GM21825 (cell line): ENCODE measurements around the gene TTLL7.

ENCODE experiments used
- ATAC-seq: cut with Tn5 transposase; IDR thresholded peaks from one replicate; pipeline ENCODE4 v1.9.1; 2021; ENCODE audit warnings: mild to moderate bottlenecking, moderate library complexity; ENCODE audit not compliant: unreplicated experiment

Gene TTLL7, protein sequence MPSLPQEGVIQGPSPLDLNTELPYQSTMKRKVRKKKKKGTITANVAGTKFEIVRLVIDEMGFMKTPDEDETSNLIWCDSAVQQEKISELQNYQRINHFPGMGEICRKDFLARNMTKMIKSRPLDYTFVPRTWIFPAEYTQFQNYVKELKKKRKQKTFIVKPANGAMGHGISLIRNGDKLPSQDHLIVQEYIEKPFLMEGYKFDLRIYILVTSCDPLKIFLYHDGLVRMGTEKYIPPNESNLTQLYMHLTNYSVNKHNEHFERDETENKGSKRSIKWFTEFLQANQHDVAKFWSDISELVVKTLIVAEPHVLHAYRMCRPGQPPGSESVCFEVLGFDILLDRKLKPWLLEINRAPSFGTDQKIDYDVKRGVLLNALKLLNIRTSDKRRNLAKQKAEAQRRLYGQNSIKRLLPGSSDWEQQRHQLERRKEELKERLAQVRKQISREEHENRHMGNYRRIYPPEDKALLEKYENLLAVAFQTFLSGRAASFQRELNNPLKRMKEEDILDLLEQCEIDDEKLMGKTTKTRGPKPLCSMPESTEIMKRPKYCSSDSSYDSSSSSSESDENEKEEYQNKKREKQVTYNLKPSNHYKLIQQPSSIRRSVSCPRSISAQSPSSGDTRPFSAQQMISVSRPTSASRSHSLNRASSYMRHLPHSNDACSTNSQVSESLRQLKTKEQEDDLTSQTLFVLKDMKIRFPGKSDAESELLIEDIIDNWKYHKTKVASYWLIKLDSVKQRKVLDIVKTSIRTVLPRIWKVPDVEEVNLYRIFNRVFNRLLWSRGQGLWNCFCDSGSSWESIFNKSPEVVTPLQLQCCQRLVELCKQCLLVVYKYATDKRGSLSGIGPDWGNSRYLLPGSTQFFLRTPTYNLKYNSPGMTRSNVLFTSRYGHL

DNA sequence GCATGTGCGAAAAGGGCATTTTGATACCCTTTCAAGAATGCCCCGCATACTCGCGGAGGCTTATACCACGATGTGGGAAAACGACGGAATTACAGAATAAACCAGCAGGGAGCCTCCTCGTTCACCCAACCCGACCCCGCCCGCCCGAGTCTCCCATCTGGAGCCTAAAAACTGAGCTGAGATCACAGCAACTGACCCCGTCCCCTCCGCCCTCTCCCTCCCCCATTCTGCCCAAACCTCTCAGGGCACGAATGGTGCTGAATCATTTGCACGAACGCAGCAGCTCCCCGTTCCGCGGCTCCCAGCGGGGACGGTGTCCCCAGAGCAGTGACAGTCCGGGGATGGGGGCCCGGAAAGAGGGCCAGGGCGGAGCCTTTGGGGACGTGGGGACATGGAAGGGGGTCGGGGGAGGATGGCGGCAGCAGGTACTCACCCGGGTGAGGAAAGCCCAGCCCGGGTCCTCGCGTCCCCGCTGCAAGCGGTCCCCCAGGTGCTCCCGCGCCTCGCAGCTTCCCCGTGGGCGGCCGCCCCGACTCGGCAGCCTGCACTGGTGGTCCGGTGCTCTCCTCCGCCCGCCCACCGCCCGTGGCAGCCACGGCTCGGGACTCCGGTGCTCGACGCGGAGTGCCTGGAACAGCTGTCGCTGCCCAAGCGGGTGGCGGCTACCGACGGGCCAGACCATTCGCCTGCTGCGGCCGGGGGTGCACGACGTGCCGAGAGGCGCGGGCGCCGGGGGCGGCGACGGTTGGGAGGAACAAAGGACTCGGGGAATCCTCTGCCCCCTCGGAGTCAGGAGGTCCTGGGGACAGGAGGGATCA is at the start of gene TTLL7:
Gene TTLL7 (minus strand): TSS at position 635 of the 818 bp plus-strand sequence. CDS start 46,921 bp downstream, outside the sequence.
- peak; percentile 92 for ATAC-seq

DNA sequence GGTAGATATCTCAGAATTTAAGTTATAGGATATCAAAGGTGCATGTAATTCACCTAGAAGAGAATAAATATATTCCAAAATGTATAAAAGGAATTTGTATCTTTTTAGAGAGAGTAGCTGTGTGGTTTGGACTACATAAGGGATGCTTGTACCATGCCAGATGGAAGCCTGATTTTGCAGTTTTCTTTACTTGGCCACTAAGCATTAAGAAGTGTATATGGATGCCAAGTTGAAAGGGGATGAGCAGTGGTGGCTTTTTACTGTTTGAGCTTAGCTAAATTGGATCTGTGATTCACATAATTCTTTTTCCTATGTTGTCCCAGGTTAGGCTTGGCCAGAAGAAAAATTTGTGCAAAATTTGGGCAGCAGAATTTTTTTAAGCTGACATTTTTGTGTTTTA is 43.5 kb upstream of the TTLL7 start:
- no peak for ATAC-seq

DNA sequence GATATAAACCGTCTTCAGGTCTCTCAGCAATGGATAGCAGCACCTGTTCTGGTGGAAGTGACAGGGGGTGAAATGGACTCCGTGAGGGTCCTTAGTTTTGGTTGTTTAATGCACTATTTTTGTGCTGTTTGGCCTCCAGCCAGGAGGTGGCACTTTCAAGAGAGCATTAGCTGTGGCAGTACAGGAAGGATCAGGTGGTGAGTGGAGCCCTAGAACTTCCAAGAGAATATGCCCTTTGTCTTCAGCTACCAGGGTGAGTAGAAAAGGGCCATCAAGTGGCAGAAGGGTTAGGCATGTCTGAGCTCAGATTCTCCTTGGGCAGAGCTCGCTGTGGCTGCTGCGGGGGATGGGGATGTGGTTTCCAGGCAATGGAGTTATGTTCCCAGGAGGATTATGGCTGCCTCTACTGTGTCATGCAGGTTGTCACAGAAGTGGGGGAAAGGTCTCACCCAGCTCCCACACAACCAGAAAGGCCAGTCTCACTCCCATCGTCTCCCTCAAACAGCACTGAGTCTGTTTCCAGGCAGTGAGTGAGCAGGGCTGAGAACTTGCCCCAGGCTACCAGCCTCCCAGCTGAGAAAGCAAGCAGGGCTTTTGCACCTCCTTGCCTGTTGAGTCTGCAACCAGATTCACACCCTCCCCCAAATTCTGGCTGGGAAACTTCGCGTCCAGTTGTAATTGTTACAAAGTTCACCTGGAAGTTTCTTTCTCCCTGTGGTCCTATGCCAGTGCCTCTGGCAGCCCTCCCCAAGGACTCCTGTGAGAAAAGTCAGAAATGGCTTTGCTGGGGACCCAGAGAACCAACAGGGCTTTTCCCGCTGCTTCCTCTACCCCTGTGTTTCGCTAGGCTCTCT is 39.1 kb upstream of the TTLL7 start:
- no peak for ATAC-seq

GRCh38 chr1:84031802-84032327 is 32.9 kb upstream of the TTLL7 start:
- ATAC-seq = no peak

- no peak for ATAC-seq
Measured at GRCh38 chr1:84027368-84027767, 28.4 kb upstream of the TTLL7 start.

DNA sequence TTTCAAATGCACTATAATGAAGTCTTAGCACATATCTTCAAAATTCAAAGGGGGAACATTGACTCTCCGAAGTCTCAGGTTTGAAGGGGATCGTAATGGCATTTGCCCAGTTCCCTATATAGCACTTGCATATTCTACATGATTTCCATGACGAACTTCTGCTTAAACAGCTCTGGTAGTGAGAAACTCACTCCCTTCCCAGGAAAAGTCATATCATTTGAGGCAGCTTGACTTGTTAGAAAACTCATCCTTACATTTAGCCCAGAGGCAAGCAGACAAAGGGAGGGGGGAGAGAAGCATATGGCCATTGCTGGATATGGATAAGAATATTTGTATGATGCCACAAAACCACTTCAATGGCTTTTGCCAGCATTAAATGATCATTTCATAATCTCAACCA is 27.0 kb upstream of the TTLL7 start:
- ATAC-seq = no peak

DNA sequence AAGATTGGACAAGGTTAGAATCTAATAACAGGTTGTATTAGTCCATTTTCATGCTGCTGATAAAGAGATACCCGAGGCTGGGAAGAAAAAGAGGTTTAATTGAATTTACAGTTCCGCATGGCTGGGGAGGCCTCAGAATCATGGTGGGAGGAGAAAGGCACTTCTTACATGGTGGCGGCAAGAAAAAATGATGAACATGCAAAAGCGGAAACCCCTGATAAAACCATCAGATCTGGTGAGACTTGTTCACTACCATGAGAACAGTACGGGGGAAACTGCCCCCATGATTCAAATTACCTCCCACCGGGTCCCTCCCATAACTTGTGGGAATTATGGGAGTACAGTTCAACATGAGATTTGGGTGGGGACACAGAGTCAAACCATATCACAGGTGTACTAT is 22.9 kb upstream of the TTLL7 start:
- no peak for ATAC-seq

GRCh38 chr1:84020151-84020550 is 21.2 kb upstream of the TTLL7 start:
- no peak for ATAC-seq

DNA sequence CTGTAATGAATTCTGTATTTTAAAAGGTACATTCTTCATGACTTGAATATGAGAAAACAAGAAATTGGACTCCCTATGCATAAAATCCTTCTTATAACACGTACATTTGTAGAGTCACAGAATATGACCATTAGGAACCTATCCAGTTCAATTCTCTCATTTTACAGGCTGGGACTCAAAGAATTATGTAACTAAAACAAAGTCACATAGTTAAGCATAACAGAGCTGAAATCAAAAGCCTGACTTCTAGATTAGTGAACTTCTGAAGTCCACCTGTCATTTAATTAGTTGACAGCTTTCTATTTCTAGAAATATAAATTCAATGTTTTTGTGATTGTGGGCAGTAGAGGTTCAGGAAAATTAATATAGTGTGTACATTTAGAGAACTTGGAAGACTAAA is 20.3 kb upstream of the TTLL7 start:
- ATAC-seq = no peak

DNA sequence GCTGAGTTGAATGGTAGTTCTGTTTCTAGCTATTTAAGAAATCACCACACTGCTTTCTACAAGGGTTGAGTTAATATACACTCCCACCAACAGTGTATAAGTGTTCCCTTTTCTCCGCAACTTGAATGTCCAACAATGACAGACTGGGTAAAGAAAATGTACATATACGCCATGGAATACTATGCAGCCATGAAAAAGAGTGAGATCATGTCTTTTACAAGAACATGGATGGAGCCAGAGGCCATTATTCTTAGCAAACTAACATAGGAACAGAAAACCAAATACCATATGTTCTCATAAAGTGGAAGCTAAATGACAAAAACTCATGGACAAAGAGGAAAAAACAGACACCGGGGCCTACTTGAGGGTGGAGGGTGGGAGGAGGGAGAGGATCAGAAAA is 14.8 kb upstream of the TTLL7 start:
- ATAC-seq = no peak

GRCh38 chr1:84012018-84012417 is 13.1 kb upstream of the TTLL7 start:
- ATAC-seq = no peak

- no peak for ATAC-seq
Measured at GRCh38 chr1:84010136-84010535, 11.2 kb upstream of the TTLL7 start.

- ATAC-seq = no peak
Measured at GRCh38 chr1:84008631-84009030, 9.7 kb upstream of the TTLL7 start.

- no peak for ATAC-seq
Measured at GRCh38 chr1:84006591-84006990, 7.7 kb upstream of the TTLL7 start.

DNA sequence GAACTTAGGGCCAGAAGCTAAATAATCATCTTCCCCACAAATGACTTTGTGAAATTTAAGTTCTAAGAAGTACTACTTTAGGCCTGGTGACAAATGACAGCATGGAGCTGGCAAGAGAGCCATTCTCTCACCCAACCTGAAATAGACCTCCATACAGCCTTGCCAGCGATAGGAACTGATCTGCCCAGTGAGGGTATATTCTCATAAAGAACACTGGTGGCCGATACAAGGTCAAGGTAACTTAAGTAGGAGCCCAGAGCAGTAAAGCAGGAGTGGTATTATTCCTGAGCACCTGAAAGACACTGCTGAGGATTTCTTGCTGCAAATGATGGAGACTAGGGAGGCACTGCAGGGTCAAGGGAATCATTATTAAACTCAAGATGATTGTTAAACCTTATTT is 2.6 kb upstream of the TTLL7 start:
- ATAC-seq = no peak

GRCh38 chr1:84000954-84001495 is 2.1 kb upstream of the TTLL7 start:
- no peak for ATAC-seq

GRCh38 chr1:84000196-84000885 is 1.4 kb upstream of the TTLL7 start:
- ATAC-seq = no peak

GRCh38 chr1:83999316-83999819 is 436 bp upstream of the TTLL7 start:
- ATAC-seq = peak; percentile 83

- ATAC-seq = no peak
Measured at GRCh38 chr1:83998205-83998497, 781 bp downstream of the TTLL7 start.
